Measurements from ENCODE around the gene CFP. TPM values are rescaled to one million over a fixed set of nuclear protein-coding genes. Genes with fewer than 3 reads are reported as not detected.
A peak's percentile ranks its signal among the peaks of the same experiment; 100 is the strongest.

Gene CFP
- polyA plus RNA-seq, 3 donors, result 461 to 498 (median 491) TPM

- peaks cover 30 to 39% of the 10 kb centered on the region in 2 donors for H3K36me3 ChIP-seq (replicated peaks in 1 of 2; ENCODE audit: control insufficient read depth in 1 of 2, insufficient read depth in 2 of 2, low read length in 2 of 2)
- peaks cover 11% of the 10 kb centered on the region for H3K79me2 ChIP-seq (ENCODE audit: insufficient read depth, low read length)
- H3K27ac ChIP-seq (ENCODE audit: low read depth in 1 of 2, low read length in 2 of 2), result peak overlapping the region; percentile 53 to 75
- Mint-ChIP-seq H3K4me1 (peaks cover 23% of the 10 kb centered on the region), H3K27me3 (ENCODE audit: low read depth in 3 of 3) (peaks cover 0 to 3% (median 2%) of the 10 kb centered on the region in 3 donors), H3K36me3 (peaks cover 37 to 38% of the 10 kb centered on the region in 2 donors), H3K27ac (peak overlapping the region; percentile 84 to 93 (median 88)), H3K4me3 (peak overlapping the region; percentile 74 to 83), H3K9me3 (peaks cover 6 to 29% (median 11%) of the 10 kb centered on the region in 7 donors)
- no peaks in the 10 kb centered on the region for H4K20me1 ChIP-seq (ENCODE audit: insufficient read depth, low read length)
- intact Hi-C loops (cut with micrococcal nuclease), result loop anchor here in 1 of 2 donors (5.0 kb wide), 1 partner anchor 75 kb away; the partner anchor contains the start of gene ARAF
- peak overlapping the region; percentile 63 for H3K4me2 ChIP-seq (replicated peaks; ENCODE audit: extremely low read depth, low read length, poor library complexity, severe bottlenecking)
- peak overlapping the region; percentile 52 for H3K9ac ChIP-seq (ENCODE audit: insufficient read depth, low read length, poor library complexity, severe bottlenecking)
- DNase-seq, result peak; percentile 74 to 80 (median 75)
- WGBS (ENCODE audit: insufficient coverage), result 13% methylated on average over 13 of the region's 31 CpGs
- H2AFZ ChIP-seq (ENCODE audit: insufficient read depth, low read depth, low read length, poor library complexity, severe bottlenecking), result peak overlapping the region; percentile 52
- no peaks in the 10 kb centered on the region for H3K27me3 ChIP-seq (ENCODE audit: control insufficient read depth in 2 of 2, insufficient read depth in 2 of 2, low read length in 2 of 2)
- H3K4me3 ChIP-seq (replicated peaks in 1 of 3; ENCODE audit: low read depth in 2 of 3, low read length in 3 of 3), result peak overlapping the region; percentile 18 to 73 (median 61)
- TF ChIP-seq CTCF (IDR thresholded peaks at IDR 0.05), result peak; percentile 49
- H3K9me3 ChIP-seq (replicated peaks in 1 of 2; ENCODE audit: control insufficient read depth in 1 of 2, insufficient read depth in 1 of 2, low read length in 2 of 2), result no peaks in the 10 kb centered on the region
- peaks cover 53 to 54% of the 10 kb centered on the region in 2 donors for H3K4me1 ChIP-seq (ENCODE audit: control insufficient read depth in 1 of 2, insufficient read depth in 2 of 2, low read length in 2 of 2)
Measured at GRCh38 chrX:47637546-47638195, 7.9 kb upstream of the CFP start.

- H3K4me3 Mint-ChIP-seq, result no peak overlapping the region
- 100% methylated on average over 1 of the region's 16 CpGs for WGBS (ENCODE audit: insufficient coverage)
- H3K4me2 ChIP-seq (replicated peaks; ENCODE audit: extremely low read depth, low read length, poor library complexity, severe bottlenecking), result peak overlapping the region; percentile 9
- no peaks in the 10 kb centered on the region for H3K9me3 ChIP-seq (replicated peaks in 1 of 2; ENCODE audit: control insufficient read depth in 1 of 2, insufficient read depth in 1 of 2, low read length in 2 of 2)
- H3K9ac ChIP-seq (ENCODE audit: insufficient read depth, low read length, poor library complexity, severe bottlenecking), result peak overlapping the region; percentile 19
- H3K4me1 Mint-ChIP-seq, result peaks cover 38% of the 10 kb centered on the region
- H3K27ac ChIP-seq (ENCODE audit: low read depth in 1 of 2, low read length in 2 of 2), result peak overlapping the region; percentile 91 to 96
- H3K27me3 Mint-ChIP-seq (ENCODE audit: low read depth in 3 of 3), result peaks cover 0 to 3% (median 2%) of the 10 kb centered on the region in 3 donors
- peaks cover 79 to 81% of the 10 kb centered on the region in 2 donors for H3K4me1 ChIP-seq (ENCODE audit: control insufficient read depth in 1 of 2, insufficient read depth in 2 of 2, low read length in 2 of 2)
- peaks cover 18% of the 10 kb centered on the region for H3K79me2 ChIP-seq (ENCODE audit: insufficient read depth, low read length)
- no peak for TF ChIP-seq CTCF (IDR thresholded peaks at IDR 0.05)
- H3K27ac Mint-ChIP-seq, result no peak overlapping the region
- H4K20me1 ChIP-seq (ENCODE audit: insufficient read depth, low read length), result no peaks in the 10 kb centered on the region
- H2AFZ ChIP-seq (ENCODE audit: insufficient read depth, low read depth, low read length, poor library complexity, severe bottlenecking), result no peak overlapping the region
- intact Hi-C loops (cut with micrococcal nuclease), result loop anchor here (5.0 kb wide), 3 partner anchors 53 to 73 kb away; partner anchors contain the start of genes ARAF (in 1 of the 2) and TIMP1 (in 1 of the 2)
- peaks cover 3 to 19% (median 7%) of the 10 kb centered on the region in 7 donors for H3K9me3 Mint-ChIP-seq
- H3K36me3 Mint-ChIP-seq, result peaks cover 18 to 19% of the 10 kb centered on the region in 2 donors
- H3K4me3 ChIP-seq (replicated peaks in 1 of 3; ENCODE audit: low read depth in 2 of 3, low read length in 3 of 3), result no peak overlapping the region
- peak in 1 of 3 donors; percentile 30 for DNase-seq
- no peaks in the 10 kb centered on the region for H3K27me3 ChIP-seq (ENCODE audit: control insufficient read depth in 2 of 2, insufficient read depth in 2 of 2, low read length in 2 of 2)
- peaks cover 14 to 18% of the 10 kb centered on the region in 2 donors for H3K36me3 ChIP-seq (replicated peaks in 1 of 2; ENCODE audit: control insufficient read depth in 1 of 2, insufficient read depth in 2 of 2, low read length in 2 of 2)
Measured at GRCh38 chrX:47634871-47635575, 5.3 kb upstream of the CFP start.
